Measurements from ENCODE around the gene BCS1L.

GRCh38 chr2:218655751-218656150 is 3.7 kb upstream of the BCS1L start:
- TF ChIP-seq CTCF (IDR thresholded peaks at IDR 0.05) (no peak), POLR2AphosphoS5 (IDR thresholded peaks at IDR 0.05) (no peak), POLR2A (IDR thresholded peaks at IDR 0.05) (no peak)

All from sigmoid colon (tissue), 4 donors.